SKM-1 treated with dmso at 0.1 percent for 144 hours (cell line): Measurements from ENCODE around the gene TMEM79.
"Not testable (repeated sequence)": the region's sequence is repeated elsewhere in the genome, so short reads cannot be mapped to it uniquely, and the experiment has no call there.

Source experiments
- DNase-seq: peaks from one replicate; lab custom pipeline; 2025; ENCODE audit not compliant: unreplicated experiment; lab: John Stamatoyannopoulos, UW

TMEM79 gene

DNA sequence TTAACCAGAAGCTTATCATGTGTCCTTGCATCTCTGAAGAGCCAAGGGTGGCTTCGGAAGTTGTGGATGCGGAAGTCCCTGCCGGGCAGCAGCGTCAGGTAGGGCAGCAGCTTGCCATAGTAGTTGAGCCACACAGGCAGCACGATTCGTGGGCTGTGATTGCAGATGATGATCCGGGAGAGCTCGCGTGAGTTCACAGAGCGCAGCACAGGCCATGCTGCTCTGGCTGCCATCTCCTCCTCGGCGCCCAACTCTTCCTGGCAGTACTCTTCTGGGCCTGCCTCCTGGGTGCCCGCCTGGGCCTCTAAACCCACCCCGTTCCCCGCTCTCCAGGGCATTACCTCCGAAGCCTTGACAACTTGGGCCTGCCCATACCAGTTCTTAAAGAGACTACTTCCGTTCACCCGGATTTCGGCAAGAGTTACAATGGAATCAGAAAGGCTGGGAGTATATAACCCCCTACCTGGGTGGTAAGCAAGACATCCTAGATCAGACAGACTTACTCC is 14.8 kb downstream of the TMEM79 start, which contains the start of gene VHLL:
Gene VHLL, minus strand, starts transcription at position 456 of the 506 bp plus-strand sequence. Its CDS starts 118 bp downstream, at position 338.
- no peak for DNase-seq

DNA sequence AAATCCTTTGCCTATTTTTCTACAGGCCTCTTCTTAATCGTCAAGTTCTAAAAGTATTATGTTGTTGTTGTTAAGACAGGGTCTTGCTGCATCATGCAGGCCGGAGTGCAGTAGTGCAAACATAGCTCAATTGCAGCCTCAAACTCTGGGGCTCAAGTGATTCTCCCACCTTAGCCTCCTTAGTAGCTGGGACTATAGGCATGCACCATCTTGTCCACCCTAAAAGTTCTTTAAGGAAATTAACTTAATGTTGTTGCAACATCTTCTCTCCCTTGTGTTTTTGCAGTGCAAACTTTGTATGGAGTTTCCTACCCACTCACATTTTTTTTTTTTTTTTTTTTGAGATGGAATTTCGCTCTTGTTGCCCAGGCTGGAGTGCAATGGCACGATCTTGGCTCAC is 19.1 kb downstream of the TMEM79 start:
- DNase-seq: no peak

DNA sequence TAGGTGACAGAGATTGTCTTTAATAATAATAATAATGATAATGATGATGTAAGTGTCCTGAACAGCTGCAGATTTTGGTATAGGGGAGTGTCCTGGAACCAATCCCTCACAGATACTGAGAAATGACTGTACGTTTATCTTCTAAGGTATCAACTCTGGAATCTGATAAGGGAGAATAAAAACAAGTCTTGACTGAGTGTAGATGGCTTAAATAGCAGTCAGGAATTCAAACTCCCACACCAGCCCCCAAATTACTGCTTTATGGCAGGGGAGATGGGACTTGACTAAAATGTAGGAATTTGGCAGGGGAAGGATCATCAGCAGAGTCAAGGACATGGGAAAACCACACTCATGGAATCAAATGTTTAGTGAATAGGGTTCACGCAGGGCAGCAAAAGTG is 21.1 kb downstream of the TMEM79 start:
- DNase-seq: no peak

DNA sequence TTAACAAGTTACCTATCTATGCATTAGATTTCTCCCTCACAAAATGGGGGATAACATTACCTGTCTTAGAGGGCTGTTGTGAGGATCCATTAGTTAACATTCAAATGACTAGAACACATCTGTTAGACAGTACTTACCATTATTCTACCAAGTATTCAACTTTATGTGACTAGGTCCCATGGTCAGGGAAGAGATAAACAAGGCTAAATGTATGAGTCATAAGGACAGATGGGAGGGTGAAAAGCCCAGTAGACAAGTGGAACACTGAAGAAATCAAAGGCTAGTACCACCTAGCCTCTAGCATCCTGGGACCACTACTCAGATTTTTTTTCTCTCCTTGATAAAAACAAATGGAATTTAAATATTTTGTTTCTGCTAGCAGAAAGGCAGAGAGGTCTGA is 24.0 kb downstream of the TMEM79 start:
- DNase-seq: no peak

DNA sequence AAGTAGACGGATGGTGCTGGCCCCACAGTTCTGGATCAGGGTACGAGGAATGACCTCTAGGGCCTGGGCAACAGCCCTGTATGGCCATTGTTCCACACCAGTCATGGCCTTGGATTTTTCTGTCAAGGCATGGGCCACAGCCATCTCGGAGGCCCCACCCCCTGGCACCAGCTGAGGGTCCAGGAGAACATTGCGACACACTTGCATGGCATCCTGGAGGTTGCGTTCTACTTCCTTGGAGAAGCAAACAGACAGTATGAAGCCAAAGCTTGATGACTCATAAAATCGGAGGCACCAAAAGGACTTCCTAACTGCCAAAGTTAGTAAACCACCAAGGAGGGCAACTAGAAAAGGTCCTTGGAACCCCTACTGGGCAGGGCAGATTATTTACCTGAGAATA is 26.8 kb downstream of the TMEM79 start:
- no peak for DNase-seq

DNA sequence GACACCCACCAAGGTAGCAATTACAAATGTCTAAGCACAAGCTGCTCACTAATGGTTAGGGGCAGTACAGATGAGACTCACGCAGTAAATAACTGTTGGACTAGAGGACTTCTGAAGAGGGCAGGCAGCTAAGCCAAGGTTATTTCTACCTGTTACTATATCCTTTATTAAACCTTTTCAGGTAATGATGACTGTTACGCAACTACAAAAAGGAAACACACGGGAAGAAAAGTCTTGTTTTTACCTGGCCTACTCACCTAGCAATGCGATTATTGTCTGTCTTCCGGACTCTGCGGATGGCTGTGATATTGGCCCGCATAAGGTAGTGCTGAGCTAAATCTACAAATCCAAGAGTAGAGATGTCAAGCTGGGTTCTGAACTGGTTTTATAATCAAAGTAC is 32.8 kb downstream of the TMEM79 start:
- no peak for DNase-seq

DNA sequence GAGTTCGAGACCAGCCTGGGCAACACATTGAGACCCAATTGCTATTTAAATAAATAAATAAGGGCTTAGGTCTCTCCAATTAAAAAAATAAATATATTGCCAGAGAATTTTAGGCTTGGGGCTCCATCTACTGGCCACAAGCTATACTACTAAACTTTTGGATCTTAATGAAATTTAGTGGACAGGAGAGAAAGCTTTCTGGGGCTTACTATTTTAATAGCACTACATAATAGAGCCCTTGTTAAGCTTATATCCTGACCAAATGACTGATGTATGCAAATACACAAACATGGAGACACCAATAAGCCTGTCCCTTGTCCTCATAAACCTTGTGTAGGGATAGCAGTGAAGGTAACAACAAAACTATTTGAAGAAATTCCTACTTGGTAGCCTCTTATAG is 35.5 kb downstream of the TMEM79 start:
- peak; percentile 24 for DNase-seq

DNA sequence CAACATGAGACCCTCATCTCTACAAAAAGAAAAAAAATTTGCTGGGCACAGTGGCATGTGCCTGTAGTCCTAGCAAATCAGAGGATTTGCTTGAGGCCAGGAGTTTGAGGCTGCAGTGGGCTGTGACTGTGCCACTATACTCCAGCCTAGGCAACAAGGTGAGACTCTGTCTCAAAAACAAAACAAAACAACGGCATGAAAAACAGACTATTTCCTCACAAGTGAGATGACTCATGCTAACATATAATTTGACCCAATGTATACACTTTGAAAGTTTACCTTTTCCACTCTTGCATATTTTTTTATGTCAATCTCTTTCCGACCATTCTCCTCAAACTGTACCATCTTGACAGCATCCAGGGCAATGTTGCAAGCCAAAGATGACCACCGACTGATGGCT is 36.4 kb downstream of the TMEM79 start:
- DNase-seq: no peak

DNA sequence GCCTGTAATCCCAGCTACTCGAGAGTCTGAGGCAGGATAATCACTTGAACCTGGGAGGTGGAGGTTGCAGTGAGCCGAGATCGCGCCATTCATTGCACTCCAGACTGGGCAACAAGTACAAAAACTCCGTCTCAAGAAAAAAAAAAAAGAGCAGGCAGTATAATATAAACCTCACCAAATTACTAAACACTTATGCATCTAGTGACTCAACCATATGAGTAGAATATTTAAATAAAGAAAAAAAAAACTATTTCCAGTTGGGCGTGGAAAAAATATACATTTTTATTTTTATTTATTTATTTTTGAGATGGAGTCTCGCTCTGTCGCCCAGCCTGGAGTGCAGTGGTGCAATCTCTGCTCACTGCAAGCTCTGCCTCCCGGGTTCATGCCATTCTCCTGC is 39.1 kb downstream of the TMEM79 start:
- not testable (repeated sequence) for DNase-seq

DNA sequence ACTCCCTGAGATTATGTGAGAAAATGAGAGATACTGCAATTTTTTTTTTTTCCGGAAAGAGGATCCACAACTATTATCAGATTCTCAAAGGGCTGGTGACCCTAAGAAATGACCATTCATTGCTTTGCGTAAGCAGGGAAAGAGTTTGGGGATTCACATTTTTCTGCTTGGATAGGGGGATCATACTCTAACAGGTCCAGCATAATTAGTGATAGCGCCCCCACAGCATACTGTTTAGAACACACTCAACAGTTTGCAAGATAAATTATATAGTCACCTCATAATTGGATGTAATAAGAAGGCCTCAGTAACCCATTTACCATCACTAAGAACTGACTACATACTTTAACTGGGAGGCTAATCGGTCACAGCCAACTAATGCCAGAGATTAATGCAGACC is 52.1 kb downstream of the TMEM79 start:
- DNase-seq: peak; percentile 32

DNA sequence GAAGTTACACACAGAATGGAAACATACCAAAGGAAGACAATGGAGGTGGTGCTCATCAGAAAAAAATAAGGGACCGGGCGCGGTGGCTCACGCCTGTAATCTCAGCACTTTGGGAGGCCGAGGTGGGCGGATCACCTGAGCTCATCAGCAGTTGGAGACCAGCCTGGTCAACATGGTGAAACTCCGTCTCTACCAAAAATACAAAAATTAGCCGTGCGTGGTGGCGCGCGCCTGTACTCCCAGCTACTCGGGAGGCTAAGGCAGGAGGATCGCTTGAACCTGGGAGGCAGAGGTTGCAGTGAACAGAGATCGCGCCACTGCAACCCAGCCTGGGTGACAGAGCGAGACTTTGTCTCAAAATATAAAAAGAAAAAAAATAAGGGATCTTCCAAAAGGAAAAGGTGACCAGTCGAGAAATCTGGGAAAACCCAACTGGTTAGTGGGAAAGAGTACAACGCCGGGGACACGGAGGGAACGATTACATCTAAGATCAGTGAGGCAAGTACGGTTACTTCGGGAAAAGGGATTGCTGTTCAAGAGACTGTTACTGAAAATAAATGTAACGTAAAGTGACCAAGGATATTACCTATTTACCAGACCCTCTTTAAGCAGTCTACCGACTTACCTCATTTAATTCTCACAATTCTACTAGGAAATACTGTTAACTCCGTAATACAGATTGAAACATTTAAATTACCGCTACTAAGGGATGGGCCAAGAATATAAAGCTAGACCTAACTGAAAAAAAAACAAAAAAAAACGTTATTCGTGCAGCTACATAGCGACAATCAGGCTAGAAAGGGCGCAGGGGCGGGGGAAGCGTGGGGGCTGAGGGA is 53.1 kb downstream of the TMEM79 start:
- no peak for DNase-seq

DNA sequence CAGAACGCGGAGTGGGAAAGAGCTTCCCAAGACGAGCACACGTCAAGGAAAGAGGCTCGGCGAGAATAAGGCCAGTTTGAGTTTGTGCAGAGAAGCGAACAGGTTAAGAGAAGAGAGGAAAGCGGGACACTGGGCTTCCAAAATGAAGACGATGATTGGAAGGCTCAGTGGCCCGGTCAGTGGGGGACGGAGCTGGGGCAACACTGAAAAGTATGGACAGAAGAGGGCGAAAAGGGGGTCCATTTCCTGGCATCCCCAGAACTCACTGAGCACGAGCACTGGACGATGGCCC is 53.7 kb downstream of the TMEM79 start:
- no peak for DNase-seq

DNA sequence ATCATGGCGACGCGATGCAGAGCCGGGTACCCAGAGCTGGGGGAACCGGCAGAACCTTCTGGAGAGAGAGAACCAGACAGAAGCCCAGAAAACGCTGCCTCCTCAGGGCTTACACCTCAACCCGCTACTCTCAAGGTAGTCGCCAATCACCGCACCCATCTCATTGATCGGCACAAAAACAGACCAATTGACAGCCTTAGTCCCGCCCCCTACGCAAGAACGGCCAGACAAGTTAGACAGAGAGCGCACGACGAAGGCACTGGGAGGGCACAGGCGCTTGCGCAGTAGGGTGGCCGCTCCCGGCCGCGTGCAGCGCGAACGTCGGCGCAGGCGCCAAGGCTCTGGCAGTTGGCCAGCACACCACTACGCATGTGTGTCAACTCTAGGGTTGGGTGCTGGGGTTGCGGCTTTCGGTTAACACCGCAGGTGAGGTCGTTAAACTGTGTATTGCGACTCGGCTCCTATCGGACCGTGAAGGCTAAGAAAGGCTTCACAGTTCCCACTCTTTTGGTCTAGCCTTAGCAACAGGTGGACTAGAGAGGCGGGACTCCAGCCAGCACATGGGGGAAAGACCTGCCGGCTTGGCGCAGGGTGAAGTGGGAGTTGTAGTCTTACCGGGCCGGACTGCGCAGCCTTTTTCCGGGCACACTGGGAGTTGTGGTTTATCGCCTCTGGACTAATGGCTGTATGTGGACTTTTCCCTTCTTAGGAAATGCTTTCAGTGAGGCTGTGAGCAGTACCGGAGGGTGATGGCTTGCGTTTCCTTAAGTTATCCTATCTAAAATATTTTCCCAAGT is 54.3 kb downstream of the TMEM79 start, which contains the start of the genes CCT3 and TSACC:
Gene CCT3, minus strand, starts transcription at position 113 of the 797 bp plus-strand sequence. Its CDS starts 108 bp downstream, at position 5.
Gene TSACC, plus strand, starts transcription at position 347 of the 797 bp plus-strand sequence. CDS start 1,232 bp downstream, outside the sequence.
- DNase-seq: peak; percentile 100
